Mammary epithelial cell (primary cell): ENCODE data around the gene TMEM245.

Experiments
- EZH2 ChIP-seq: IDR thresholded peaks from 2 replicates; pipeline ENCODE4 v1.6.1; 2012; ENCODE audit warnings: low read length, inconsistent platforms, borderline replicate concordance
- TF ChIP-seq, protein P1 (sequence below), 2 donors: IDR thresholded peaks in 1 of 2; conservative IDR thresholded peaks in 1 of 2; 2 replicates each; pipeline ENCODE4 v1.5.1; 2011 to 2012; ENCODE audit warnings: inconsistent platforms in 2 of 2, low read length in 2 of 2, mild to moderate bottlenecking in 2 of 2, control low read depth in 1 of 2, low read depth in 1 of 2; ENCODE audit not compliant: insufficient read depth in 1 of 2; ENCODE audit errors: extremely low read depth in 1 of 2

DNA sequence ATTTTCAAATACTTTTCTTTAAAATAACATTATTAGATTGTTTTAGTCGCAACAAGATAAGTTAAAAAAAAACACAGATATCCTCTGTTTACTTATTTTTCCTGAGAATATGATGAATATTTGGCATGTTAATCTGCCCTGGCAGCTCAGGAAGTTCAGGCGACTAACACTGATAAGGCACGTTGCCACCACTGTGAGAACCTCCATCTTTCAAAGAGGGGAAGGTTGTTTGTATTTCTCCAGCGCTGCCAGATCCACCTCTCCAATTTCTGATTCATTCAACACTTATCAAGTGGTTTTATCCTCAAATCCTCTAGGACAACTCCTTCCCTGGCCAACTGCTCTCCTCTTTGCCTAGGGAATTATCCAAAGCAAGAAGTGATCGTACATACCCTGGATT is 128.3 kb downstream of the TMEM245 start:
- TF ChIP-seq, protein P1, sequence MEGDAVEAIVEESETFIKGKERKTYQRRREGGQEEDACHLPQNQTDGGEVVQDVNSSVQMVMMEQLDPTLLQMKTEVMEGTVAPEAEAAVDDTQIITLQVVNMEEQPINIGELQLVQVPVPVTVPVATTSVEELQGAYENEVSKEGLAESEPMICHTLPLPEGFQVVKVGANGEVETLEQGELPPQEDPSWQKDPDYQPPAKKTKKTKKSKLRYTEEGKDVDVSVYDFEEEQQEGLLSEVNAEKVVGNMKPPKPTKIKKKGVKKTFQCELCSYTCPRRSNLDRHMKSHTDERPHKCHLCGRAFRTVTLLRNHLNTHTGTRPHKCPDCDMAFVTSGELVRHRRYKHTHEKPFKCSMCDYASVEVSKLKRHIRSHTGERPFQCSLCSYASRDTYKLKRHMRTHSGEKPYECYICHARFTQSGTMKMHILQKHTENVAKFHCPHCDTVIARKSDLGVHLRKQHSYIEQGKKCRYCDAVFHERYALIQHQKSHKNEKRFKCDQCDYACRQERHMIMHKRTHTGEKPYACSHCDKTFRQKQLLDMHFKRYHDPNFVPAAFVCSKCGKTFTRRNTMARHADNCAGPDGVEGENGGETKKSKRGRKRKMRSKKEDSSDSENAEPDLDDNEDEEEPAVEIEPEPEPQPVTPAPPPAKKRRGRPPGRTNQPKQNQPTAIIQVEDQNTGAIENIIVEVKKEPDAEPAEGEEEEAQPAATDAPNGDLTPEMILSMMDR (conservative IDR thresholded peaks at IDR 0.05 in 1 of 2, IDR thresholded peaks at IDR 0.05 in 1 of 2; ENCODE audit: extremely low read depth in 1 of 2, insufficient read depth in 1 of 2, low read depth in 1 of 2, low read length in 2 of 2) = no peak
- TF ChIP-seq EZH2 = no peak
